GM12878 (cell line): Measurements from ENCODE around the gene KRTAP5-3.

Source experiments
- BCL3 ChIP-seq: IDR thresholded peaks from 2 replicates; pipeline ENCODE4 v1.6.1; 2011; ENCODE audit warnings: borderline replicate concordance, low read depth, mild to moderate bottlenecking, moderate library complexity, low read length; ENCODE audit not compliant: insufficient read depth, poor library complexity, severe bottlenecking
- CBFB ChIP-seq: IDR thresholded peaks from 2 replicates; pipeline ENCODE4 v1.6.1; 2016; ENCODE audit warnings: antibody characterized with exemption, low read depth
- CTCF ChIP-seq, 3 experiments: IDR thresholded peaks in 2 of 3; conservative IDR thresholded peaks in 1 of 3; 2 replicates each; pipeline ENCODE4 v1.5.1; 2011; ENCODE audit warnings: low read depth in 3 of 3, low read length in 3 of 3, mild to moderate bottlenecking in 3 of 3, control low read depth in 2 of 3, moderate library complexity in 2 of 3, inconsistent platforms in 1 of 3, mixed read lengths in 1 of 3; ENCODE audit not compliant: control insufficient read depth in 2 of 3, insufficient read depth in 1 of 3; ENCODE audit errors: extremely low read depth in 1 of 3
- E2F8 ChIP-seq: fragments of 450-650 bp; IDR thresholded peaks from 2 replicates; pipeline ENCODE4 v1.6.1; 2018; ENCODE audit warnings: mild to moderate bottlenecking, low read depth, moderate library complexity; ENCODE audit not compliant: partially characterized antibody
- EP300 ChIP-seq, 2 experiments: fragments of 150-350 bp in 1 of 2; IDR thresholded peaks; 2 replicates each; pipeline ENCODE4 v1.6.1; 2011 to 2012; ENCODE audit warnings: low read depth in 2 of 2, low read length in 2 of 2, borderline replicate concordance in 1 of 2, improper control_type of control experiment in 1 of 2, inconsistent platforms in 1 of 2; ENCODE audit not compliant: control insufficient read depth in 1 of 2
- EZH2 ChIP-seq: IDR thresholded peaks from 2 replicates; pipeline ENCODE4 v1.6.1; 2012; ENCODE audit warnings: low read depth, mild to moderate bottlenecking, control low read depth, inconsistent platforms, low read length, borderline replicate concordance; ENCODE audit not compliant: control insufficient read depth
- MAX ChIP-seq: IDR thresholded peaks from 2 replicates; pipeline ENCODE4 v1.6.1; 2012; ENCODE audit warnings: low read depth, low read length, improper control_type of control experiment
- PBX3 ChIP-seq: IDR thresholded peaks from 2 replicates; pipeline ENCODE4 v1.6.1; 2011; ENCODE audit warnings: mild to moderate bottlenecking, low read depth, low read length, moderate library complexity; ENCODE audit not compliant: insufficient replicate concordance
- POLR2A ChIP-seq: IDR thresholded peaks from 2 replicates; pipeline ENCODE4 v1.6.1; 2011; ENCODE audit warnings: low read depth, mild to moderate bottlenecking, low read length
- POLR2AphosphoS5 ChIP-seq: IDR thresholded peaks from 2 replicates; pipeline ENCODE4 v1.6.1; 2011; ENCODE audit warnings: mild to moderate bottlenecking, low read length, inconsistent platforms
- SIN3A ChIP-seq: IDR thresholded peaks from 2 replicates; pipeline ENCODE4 v1.6.1; 2012; ENCODE audit warnings: low read depth, low read length, improper control_type of control experiment
- TAF1 ChIP-seq: IDR thresholded peaks from 2 replicates; pipeline ENCODE4 v1.6.1; 2011; ENCODE audit warnings: mild to moderate bottlenecking, low read depth, low read length, borderline replicate concordance
- USF2 ChIP-seq: IDR thresholded peaks from 2 replicates; pipeline ENCODE4 v1.6.1; 2011; ENCODE audit warnings: low read depth, low read length, improper control_type of control experiment, borderline replicate concordance
- ZNF687 ChIP-seq: fragments of 450-650 bp; IDR thresholded peaks from 2 replicates; pipeline ENCODE4 v1.6.1; 2017; ENCODE audit warnings: mild to moderate bottlenecking, moderate library complexity

GRCh38 chr11:1608363-1608762 is at the start of gene KRTAP5-3:
- TF ChIP-seq MAX (no peak), USF2 (no peak), POLR2AphosphoS5 (no peak), BCL3 (no peak), TAF1 (no peak), EZH2 (no peak), EP300 (IDR thresholded peaks at IDR 0.05; ENCODE audit: borderline replicate concordance in 1 of 2, control insufficient read depth in 1 of 2, low read depth in 2 of 2, low read length in 2 of 2) (no peak), POLR2A (no peak), CTCF (IDR thresholded peaks at IDR 0.05 in 2 of 3, conservative IDR thresholded peaks at IDR 0.05 in 1 of 3; ENCODE audit: control insufficient read depth in 2 of 3, extremely low read depth in 1 of 3, insufficient read depth in 1 of 3, low read depth in 3 of 3, low read length in 3 of 3) (no peak), E2F8 (no peak), CBFB (no peak), SIN3A (no peak), ZNF687 (no peak), PBX3 (no peak)
